SK-N-SH (cell line): ENCODE measurements around the gene MAPK12. TPM values are rescaled to one million over a fixed set of nuclear protein-coding genes. Genes with fewer than 3 reads are reported as not detected.

ENCODE experiments used
- CTCF ChIA-PET: fragments of 300-600, 350-600 bp; formaldehyde crosslinking; extraction: SDS; loops from one replicate; lab custom pipeline; 2021; lab: Yijun Ruan, JAX
- POLR2A ChIA-PET: fragments of 350-600 bp; sonication (Branson Sonifier 250); formaldehyde crosslinking; extraction: SDS; loops from one replicate; lab custom pipeline; 2020; ENCODE audit warnings: antibody characterized with exemption, inconsistent platforms; lab: Yijun Ruan, JAX
- DNase-seq: peaks from one replicate; pipeline ENCODE4 v3.0.0; 2012
- H2AFZ ChIP-seq: fragments of 200-600 bp; sonication (generic); 2 replicates; pipeline ENCODE4 v1.8.1; 2016; ENCODE audit warnings: antibody characterized with exemption, mild to moderate bottlenecking, low read depth
- H3F3A ChIP-seq: fragments of 200-600 bp; sonication (generic); replicated peaks from 2 replicates; pipeline ENCODE3; 2016; ENCODE audit warnings: antibody characterized with exemption, mild to moderate bottlenecking; ENCODE audit not compliant: insufficient read depth
- H3K27ac ChIP-seq, 2 experiments: fragments of 200-500 bp in 1 of 2; fragments of 200-600 bp in 1 of 2; sonication (Bioruptor generic) in 1 of 2; sonication (generic), shearing (Covaris generic) in 1 of 2; 2 replicates each; pipeline versions ENCODE4 v1.5.1 to v1.6.1; 2014 to 2016; ENCODE audit warnings: low read depth in 2 of 2, inconsistent platforms in 1 of 2, low read length in 1 of 2, mild to moderate bottlenecking in 1 of 2, mixed read lengths in 1 of 2
- H3K27me3 ChIP-seq: fragments of 200-600 bp; sonication (generic), shearing (Covaris generic); 2 replicates; pipeline ENCODE4 v1.6.1; 2016; ENCODE audit warnings: mixed run types; ENCODE audit not compliant: insufficient read depth
- H3K36me3 ChIP-seq, 2 experiments: fragments of 200-500 bp in 1 of 2; fragments of 200-600 bp in 1 of 2; sonication (Bioruptor generic) in 1 of 2; sonication (generic) in 1 of 2; replicated peaks in 1 of 2; 2 replicates each; pipeline versions ENCODE3 to v1.5.1; 2014 to 2016; ENCODE audit warnings: low read length in 1 of 2, mild to moderate bottlenecking in 1 of 2; ENCODE audit not compliant: insufficient read depth in 2 of 2, control insufficient read depth in 1 of 2
- H3K4me1 ChIP-seq, 2 experiments: fragments of 200-500 bp in 1 of 2; fragments of 200-600 bp in 1 of 2; sonication (Bioruptor generic) in 1 of 2; sonication (generic), shearing (Covaris generic) in 1 of 2; 2 replicates each; pipeline versions ENCODE4 v1.5.1 to v1.6.1; 2014 to 2016; ENCODE audit warnings: low read depth in 1 of 2, low read length in 1 of 2, mixed run types in 1 of 2; ENCODE audit not compliant: insufficient read depth in 2 of 2, control insufficient read depth in 1 of 2
- H3K4me2 ChIP-seq: fragments of 200-600 bp; sonication (generic), shearing (Covaris generic); 2 replicates; pipeline ENCODE4 v1.6.1; 2017; ENCODE audit warnings: mixed run types
- H3K4me3 ChIP-seq, 2 experiments: fragments of 200-500 bp in 1 of 2; fragments of 200-600 bp in 1 of 2; sonication (Bioruptor generic) in 1 of 2; sonication (generic), shearing (Covaris generic) in 1 of 2; 2 replicates each; pipeline versions ENCODE4 v1.5.1 to v1.8.1; 2014 to 2016; ENCODE audit warnings: low read depth in 2 of 2, inconsistent platforms in 1 of 2, low read length in 1 of 2, mild to moderate bottlenecking in 1 of 2, mixed read lengths in 1 of 2, moderate library complexity in 1 of 2
- H3K79me2 ChIP-seq: fragments of 200-600 bp; sonication (generic); 2 replicates; pipeline ENCODE4 v1.8.1; 2017; ENCODE audit warnings: mild to moderate bottlenecking; ENCODE audit not compliant: insufficient read depth
- H3K9ac ChIP-seq: fragments of 200-600 bp; sonication (generic); 2 replicates; pipeline ENCODE4 v1.6.1; 2017; ENCODE audit warnings: mixed run types
- H3K9me2 ChIP-seq: fragments of 200-600 bp; sonication (generic); 2 replicates; pipeline ENCODE4 v1.6.1; 2017; ENCODE audit warnings: mixed run types
- H3K9me3 ChIP-seq: fragments of 200-600 bp; sonication (generic); 2 replicates; pipeline ENCODE4 v1.6.1; 2017; ENCODE audit warnings: mixed run types, mild to moderate bottlenecking, moderate library complexity
- H4K20me1 ChIP-seq: fragments of 200-600 bp; sonication (generic); 2 replicates; pipeline ENCODE4 v1.6.1; 2017; ENCODE audit warnings: mild to moderate bottlenecking, mixed run types; ENCODE audit not compliant: insufficient read depth
- EP300 ChIP-seq, 2 experiments: IDR thresholded peaks; 2 replicates each; pipeline versions ENCODE4 v1.4.0 to v1.6.1; 2012; ENCODE audit warnings: borderline replicate concordance in 1 of 2, low read depth in 1 of 2, low read length in 1 of 2
- FOSL2 ChIP-seq: IDR thresholded peaks from 2 replicates; pipeline ENCODE4 v1.4.0; 2012; ENCODE audit warnings: low read depth, mild to moderate bottlenecking, moderate library complexity, borderline replicate concordance
- FOXJ3 ChIP-seq: sonication (generic); formaldehyde crosslinking; IDR thresholded peaks from 2 replicates; pipeline ENCODE4 v1.5.1; 2020; ENCODE audit warnings: mild to moderate bottlenecking, missing genetic modification reagents
- JUND ChIP-seq: IDR thresholded peaks from 2 replicates; pipeline ENCODE4 v1.4.0; 2012
- MXI1 ChIP-seq: IDR thresholded peaks from 2 replicates; pipeline ENCODE4 v1.6.1; 2012; ENCODE audit warnings: mild to moderate bottlenecking, low read depth, low read length, improper control_type of control experiment
- POLR2AphosphoS5 ChIP-seq: IDR thresholded peaks from 2 replicates; pipeline ENCODE4 v1.6.1; 2012; ENCODE audit warnings: low read depth, low read length
- RAD21 ChIP-seq: IDR thresholded peaks from 2 replicates; pipeline ENCODE4 v1.6.1; 2012; ENCODE audit warnings: mild to moderate bottlenecking, low read length
- RCOR1 ChIP-seq: fragments of 150-350 bp; IDR thresholded peaks from 2 replicates; pipeline ENCODE4 v1.6.1; 2017; ENCODE audit warnings: antibody characterized with exemption, low read length
- RXRA ChIP-seq: IDR thresholded peaks from 2 replicates; pipeline ENCODE4 v1.4.0; 2012; ENCODE audit warnings: low read depth, mild to moderate bottlenecking, borderline replicate concordance
- SMC3 ChIP-seq: IDR thresholded peaks from 2 replicates; pipeline ENCODE4 v1.6.1; 2012; ENCODE audit warnings: low read depth, low read length, improper control_type of control experiment
- TCF12 ChIP-seq: IDR thresholded peaks from 2 replicates; pipeline ENCODE4 v1.4.0; 2012
- WGBS: methylation state at CpG from one replicate; pipeline ENCODE4 v1.1.6; 2017; ENCODE audit warnings: low lambda C conversion rate; 5-methylcytosine and 5-hydroxymethylcytosine counted together
- polyA plus RNA-seq, 3 experiments: library from polyadenylated mRNA; depleted of rRNA; stranded (reverse); fragments of >200 nt; gene quantifications; 2 replicates each; pipeline ENCODE4 v1.2.3, GENCODE V29; 2012
- TF ChIP-seq, protein P1 (sequence below): IDR thresholded peaks from 2 replicates; pipeline ENCODE4 v1.6.1; 2012; ENCODE audit warnings: mild to moderate bottlenecking, low read depth, low read length, moderate library complexity
- TF ChIP-seq, protein P2 (sequence below): IDR thresholded peaks from 2 replicates; pipeline ENCODE4 v1.4.0; 2012; ENCODE audit warnings: low read depth
- TF ChIP-seq, protein P3 (sequence below): fragments of 200-600 bp; sonication (generic); IDR thresholded peaks from 2 replicates; pipeline ENCODE4 v1.6.1; 2017; ENCODE audit warnings: antibody characterized with exemption, mild to moderate bottlenecking, moderate library complexity
- TF ChIP-seq, protein P4 (sequence below): fragments of 150-350 bp; IDR thresholded peaks from 2 replicates; pipeline ENCODE4 v1.6.1; 2017; ENCODE audit warnings: antibody characterized with exemption, low read length, low read depth, borderline replicate concordance
- TF ChIP-seq, protein P5 (sequence below): fragments of 150-350 bp; IDR thresholded peaks from 2 replicates; pipeline ENCODE4 v1.6.1; 2016; ENCODE audit warnings: mild to moderate bottlenecking, low read depth, low read length

The MAPK12 gene
- polyA plus RNA-seq, 1 of the 3 experiments (the other 2 are of a cell fraction), result 118 TPM

DNA sequence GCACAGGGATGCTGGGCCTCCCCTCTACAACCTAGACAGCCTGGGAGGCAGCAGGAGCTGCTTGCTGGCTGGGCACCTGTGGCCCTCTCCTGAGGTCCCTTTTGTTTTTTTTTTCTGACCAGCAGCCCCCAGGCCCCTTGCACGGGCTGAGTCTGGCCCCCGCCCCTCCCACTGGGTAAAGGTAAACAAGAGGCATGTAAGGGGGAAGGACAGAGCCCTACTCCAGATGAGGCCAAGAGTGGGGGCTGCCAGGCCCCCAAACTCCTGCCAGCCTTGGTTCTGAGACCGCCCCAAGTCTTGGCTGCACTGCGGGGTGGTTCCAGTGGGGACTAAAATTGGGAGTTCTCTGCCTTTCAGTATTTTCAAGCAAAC is 36.8 kb upstream of the MAPK12 start:
- no peak for DNase-seq
- Histone ChIP-seq H3K27me3 (no peaks in the 10 kb centered on the region), H3K36me3 (peaks cover 0 to 4% of the 10 kb centered on the region in 2 experiments), H3K9me2 (no peaks in the 10 kb centered on the region), H3K4me3 (no peak overlapping the region), H3K4me2 (no peak overlapping the region), H3K4me1 (peaks cover 29 to 30% of the 10 kb centered on the region in 2 experiments; a peak in 3 of 4 replicates)
- POLR2A ChIA-PET, result no interaction called here
- no peak for TF ChIP-seq SMC3
- no peak for TF ChIP-seq FOXJ3 (CRISPR knock-in tag)
- TF ChIP-seq, protein P1, sequence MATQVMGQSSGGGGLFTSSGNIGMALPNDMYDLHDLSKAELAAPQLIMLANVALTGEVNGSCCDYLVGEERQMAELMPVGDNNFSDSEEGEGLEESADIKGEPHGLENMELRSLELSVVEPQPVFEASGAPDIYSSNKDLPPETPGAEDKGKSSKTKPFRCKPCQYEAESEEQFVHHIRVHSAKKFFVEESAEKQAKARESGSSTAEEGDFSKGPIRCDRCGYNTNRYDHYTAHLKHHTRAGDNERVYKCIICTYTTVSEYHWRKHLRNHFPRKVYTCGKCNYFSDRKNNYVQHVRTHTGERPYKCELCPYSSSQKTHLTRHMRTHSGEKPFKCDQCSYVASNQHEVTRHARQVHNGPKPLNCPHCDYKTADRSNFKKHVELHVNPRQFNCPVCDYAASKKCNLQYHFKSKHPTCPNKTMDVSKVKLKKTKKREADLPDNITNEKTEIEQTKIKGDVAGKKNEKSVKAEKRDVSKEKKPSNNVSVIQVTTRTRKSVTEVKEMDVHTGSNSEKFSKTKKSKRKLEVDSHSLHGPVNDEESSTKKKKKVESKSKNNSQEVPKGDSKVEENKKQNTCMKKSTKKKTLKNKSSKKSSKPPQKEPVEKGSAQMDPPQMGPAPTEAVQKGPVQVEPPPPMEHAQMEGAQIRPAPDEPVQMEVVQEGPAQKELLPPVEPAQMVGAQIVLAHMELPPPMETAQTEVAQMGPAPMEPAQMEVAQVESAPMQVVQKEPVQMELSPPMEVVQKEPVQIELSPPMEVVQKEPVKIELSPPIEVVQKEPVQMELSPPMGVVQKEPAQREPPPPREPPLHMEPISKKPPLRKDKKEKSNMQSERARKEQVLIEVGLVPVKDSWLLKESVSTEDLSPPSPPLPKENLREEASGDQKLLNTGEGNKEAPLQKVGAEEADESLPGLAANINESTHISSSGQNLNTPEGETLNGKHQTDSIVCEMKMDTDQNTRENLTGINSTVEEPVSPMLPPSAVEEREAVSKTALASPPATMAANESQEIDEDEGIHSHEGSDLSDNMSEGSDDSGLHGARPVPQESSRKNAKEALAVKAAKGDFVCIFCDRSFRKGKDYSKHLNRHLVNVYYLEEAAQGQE, result no peak
- TF ChIP-seq, protein P2, sequence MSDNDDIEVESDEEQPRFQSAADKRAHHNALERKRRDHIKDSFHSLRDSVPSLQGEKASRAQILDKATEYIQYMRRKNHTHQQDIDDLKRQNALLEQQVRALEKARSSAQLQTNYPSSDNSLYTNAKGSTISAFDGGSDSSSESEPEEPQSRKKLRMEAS, result no peak
- no peak for TF ChIP-seq MXI1
- TF ChIP-seq RCOR1, result no peak
- TF ChIP-seq, all 33 proteins: peak for 0
- Histone ChIP-seq H3K9me3 (no peaks in the 10 kb centered on the region), H3K27ac (no peak overlapping the region), H3K9ac (no peak overlapping the region), H4K20me1 (peaks cover 93% of the 10 kb centered on the region), H3K79me2 (peaks cover 99% of the 10 kb centered on the region), H3F3A (peaks cover 13% of the 10 kb centered on the region), H2AFZ (no peak overlapping the region)
- WGBS, result 85% methylated on average over 4 of the region's 4 CpGs
- CTCF ChIA-PET, result interaction anchor here (1.1 to 1.4 kb wide), 3 partner anchors 22 to 28 kb away, joined by 4 to 6 read pairs (median 4); no protein-coding TSS in a partner anchor

DNA sequence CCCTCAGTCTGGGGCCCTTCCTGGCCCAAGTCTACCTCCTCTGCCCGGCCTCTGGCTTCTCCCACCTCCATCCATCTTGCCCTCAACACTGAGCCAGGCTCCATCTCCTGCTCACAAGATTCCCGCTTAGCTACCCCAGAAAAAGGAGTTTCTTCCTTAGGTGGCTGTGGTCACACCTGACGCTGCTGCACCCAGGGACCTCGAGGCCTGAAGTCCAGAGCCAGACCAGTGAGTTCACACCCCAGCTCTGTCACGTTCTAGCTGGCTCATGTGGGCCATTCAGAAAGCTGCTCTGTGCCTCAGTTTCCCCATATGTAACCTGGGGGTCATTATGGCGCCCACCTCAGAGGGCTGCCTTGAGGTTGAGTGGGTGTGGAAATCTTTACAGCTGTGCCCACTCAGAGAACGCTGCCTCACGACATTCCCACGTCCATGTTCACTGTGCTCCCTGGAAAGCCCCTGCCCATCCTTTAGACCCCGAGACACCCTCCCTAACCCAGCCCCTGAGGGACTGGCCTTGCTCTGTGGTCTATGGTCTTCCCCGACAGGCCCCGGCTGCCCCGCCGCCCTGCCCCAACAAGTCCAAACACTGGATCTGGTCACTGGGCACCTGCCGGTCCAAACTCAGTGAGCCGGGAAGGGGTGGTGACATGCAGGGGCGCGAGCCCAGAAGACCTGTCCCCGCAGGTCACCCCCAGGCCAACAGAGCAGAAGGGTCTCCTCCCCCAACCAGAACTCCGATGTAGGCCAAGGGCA is 36.2 kb upstream of the MAPK12 start:
- H3K9me2 ChIP-seq, result no peaks in the 10 kb centered on the region
- H3K27ac ChIP-seq, result no peak overlapping the region; a peak in 1 of 4 replicates
- peaks cover 27 to 30% of the 10 kb centered on the region in 2 experiments; a peak in 3 of 4 replicates for H3K4me1 ChIP-seq
- no peak for DNase-seq
- no peak overlapping the region for H2AFZ ChIP-seq
- H3K79me2 ChIP-seq, result peaks cover 99% of the 10 kb centered on the region
- ChIA-PET CTCF (interaction anchor here (1.2 to 2.4 kb wide), 3 partner anchors 23 to 45 kb away, joined by 3 to 9 read pairs (median 3); no protein-coding TSS in a partner anchor), POLR2A (no interaction called here)
- no peak overlapping the region for H3K4me3 ChIP-seq
- H3K9me3 ChIP-seq, result no peaks in the 10 kb centered on the region
- WGBS, result 97% methylated on average over 5 of the region's 20 CpGs
- no peaks in the 10 kb centered on the region for H3K27me3 ChIP-seq
- no peak overlapping the region for H3K9ac ChIP-seq
- peaks cover 93% of the 10 kb centered on the region for H4K20me1 ChIP-seq
- H3K4me2 ChIP-seq, result no peak overlapping the region
- H3F3A ChIP-seq, result peaks cover 13% of the 10 kb centered on the region
- H3K36me3 ChIP-seq, result peaks cover 0 to 4% of the 10 kb centered on the region in 2 experiments
- TF ChIP-seq FOSL2, result no peak
- TF ChIP-seq POLR2AphosphoS5, result no peak
- TF ChIP-seq, protein P3, sequence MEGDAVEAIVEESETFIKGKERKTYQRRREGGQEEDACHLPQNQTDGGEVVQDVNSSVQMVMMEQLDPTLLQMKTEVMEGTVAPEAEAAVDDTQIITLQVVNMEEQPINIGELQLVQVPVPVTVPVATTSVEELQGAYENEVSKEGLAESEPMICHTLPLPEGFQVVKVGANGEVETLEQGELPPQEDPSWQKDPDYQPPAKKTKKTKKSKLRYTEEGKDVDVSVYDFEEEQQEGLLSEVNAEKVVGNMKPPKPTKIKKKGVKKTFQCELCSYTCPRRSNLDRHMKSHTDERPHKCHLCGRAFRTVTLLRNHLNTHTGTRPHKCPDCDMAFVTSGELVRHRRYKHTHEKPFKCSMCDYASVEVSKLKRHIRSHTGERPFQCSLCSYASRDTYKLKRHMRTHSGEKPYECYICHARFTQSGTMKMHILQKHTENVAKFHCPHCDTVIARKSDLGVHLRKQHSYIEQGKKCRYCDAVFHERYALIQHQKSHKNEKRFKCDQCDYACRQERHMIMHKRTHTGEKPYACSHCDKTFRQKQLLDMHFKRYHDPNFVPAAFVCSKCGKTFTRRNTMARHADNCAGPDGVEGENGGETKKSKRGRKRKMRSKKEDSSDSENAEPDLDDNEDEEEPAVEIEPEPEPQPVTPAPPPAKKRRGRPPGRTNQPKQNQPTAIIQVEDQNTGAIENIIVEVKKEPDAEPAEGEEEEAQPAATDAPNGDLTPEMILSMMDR, result no peak
- no peak for TF ChIP-seq JUND
- TF ChIP-seq, protein P4, sequence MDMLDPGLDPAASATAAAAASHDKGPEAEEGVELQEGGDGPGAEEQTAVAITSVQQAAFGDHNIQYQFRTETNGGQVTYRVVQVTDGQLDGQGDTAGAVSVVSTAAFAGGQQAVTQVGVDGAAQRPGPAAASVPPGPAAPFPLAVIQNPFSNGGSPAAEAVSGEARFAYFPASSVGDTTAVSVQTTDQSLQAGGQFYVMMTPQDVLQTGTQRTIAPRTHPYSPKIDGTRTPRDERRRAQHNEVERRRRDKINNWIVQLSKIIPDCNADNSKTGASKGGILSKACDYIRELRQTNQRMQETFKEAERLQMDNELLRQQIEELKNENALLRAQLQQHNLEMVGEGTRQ, result no peak
- TF ChIP-seq MXI1, result no peak
- no peak for TF ChIP-seq RXRA
- TF ChIP-seq, protein P5, sequence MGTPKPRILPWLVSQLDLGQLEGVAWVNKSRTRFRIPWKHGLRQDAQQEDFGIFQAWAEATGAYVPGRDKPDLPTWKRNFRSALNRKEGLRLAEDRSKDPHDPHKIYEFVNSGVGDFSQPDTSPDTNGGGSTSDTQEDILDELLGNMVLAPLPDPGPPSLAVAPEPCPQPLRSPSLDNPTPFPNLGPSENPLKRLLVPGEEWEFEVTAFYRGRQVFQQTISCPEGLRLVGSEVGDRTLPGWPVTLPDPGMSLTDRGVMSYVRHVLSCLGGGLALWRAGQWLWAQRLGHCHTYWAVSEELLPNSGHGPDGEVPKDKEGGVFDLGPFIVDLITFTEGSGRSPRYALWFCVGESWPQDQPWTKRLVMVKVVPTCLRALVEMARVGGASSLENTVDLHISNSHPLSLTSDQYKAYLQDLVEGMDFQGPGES, result no peak
- no peak for TF ChIP-seq EP300 (IDR thresholded peaks at IDR 0.05; ENCODE audit: borderline replicate concordance in 1 of 2, low read depth in 1 of 2, low read length in 1 of 2)
- TF ChIP-seq, protein P2, result no peak
- TF ChIP-seq TCF12, result no peak
- no peak for TF ChIP-seq RAD21
- no peak for TF ChIP-seq SMC3
- no peak for TF ChIP-seq RCOR1
